Stimulated activated CD4-positive, alpha-beta T cell treated with anti-CD3 and anti-CD28 coated beads, Interleukin-4, amount 100 ng/mL, for 1 hour (primary cell): ENCODE measurements around the gene MRPL51.

Source experiments
- DNase-seq: peaks from one replicate; pipeline ENCODE4 v3.0.0-alpha.2; 2020

Gene MRPL51

GRCh38 chr12:6460751-6461371, 32.2 kb downstream of the MRPL51 start:
- peak; percentile 52 for DNase-seq

GRCh38 chr12:6459004-6459337, 34.1 kb downstream of the MRPL51 start:
- no peak for DNase-seq

DNA sequence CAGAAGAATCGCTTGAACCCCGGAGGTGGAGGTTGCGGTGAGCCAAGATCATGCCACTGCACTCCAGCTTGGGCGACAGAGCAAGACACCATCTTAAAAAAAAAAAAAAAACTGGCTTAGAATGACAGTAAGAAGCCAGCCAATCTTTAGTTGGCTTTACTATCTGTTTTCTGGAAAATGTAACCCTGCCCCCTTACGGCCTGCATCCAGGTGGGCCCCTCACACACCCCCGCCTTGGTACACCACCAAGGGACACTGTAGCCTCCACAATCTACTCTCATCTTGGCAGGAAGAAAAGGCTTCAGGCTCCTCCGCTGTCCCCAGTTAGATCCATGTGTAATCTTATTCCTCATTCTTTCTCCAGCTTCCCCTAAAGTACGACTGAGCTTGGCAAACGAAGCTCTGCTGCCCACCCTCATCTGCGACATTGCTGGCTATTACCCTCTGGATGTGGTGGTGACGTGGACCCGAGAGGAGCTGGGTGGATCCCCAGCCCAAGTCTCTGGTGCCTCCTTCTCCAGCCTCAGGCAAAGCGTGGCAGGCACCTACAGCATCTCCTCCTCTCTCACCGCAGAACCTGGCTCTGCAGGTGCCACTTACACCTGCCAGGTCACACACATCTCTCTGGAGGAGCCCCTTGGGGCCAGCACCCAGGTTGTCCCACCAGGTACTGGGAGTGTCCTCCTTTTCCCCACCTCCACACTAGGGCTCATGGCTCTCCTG, 34.6 kb downstream of the MRPL51 start:
- DNase-seq, result no peak

DNA sequence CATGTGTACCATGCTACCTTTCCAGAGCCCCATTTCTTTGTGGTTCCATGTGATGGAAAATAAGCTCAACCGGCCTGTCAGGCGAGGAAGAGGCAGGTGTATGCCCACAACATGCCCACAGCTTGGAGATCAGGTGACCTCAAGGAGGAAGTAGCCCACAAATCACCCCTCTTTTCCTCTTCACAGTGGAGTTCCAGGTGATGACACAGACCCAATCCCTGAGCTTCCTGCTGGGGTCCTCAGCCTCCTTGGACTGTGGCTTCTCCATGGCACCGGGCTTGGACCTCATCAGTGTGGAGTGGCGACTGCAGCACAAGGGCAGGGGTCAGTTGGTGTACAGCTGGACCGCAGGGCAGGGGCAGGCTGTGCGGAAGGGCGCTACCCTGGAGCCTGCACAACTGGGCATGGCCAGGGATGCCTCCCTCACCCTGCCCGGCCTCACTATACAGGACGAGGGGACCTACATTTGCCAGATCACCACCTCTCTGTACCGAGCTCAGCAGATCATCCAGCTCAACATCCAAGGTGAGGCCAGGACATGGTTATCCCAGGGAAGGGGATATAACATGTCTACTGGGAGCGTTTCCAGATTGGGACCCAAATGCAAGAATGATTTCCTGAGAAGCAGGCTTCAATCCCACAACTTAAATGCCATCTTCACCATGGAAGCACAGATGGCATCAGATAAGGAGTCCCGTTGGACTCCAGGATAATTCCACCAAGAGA, 35.7 kb downstream of the MRPL51 start:
- no peak for DNase-seq

DNA sequence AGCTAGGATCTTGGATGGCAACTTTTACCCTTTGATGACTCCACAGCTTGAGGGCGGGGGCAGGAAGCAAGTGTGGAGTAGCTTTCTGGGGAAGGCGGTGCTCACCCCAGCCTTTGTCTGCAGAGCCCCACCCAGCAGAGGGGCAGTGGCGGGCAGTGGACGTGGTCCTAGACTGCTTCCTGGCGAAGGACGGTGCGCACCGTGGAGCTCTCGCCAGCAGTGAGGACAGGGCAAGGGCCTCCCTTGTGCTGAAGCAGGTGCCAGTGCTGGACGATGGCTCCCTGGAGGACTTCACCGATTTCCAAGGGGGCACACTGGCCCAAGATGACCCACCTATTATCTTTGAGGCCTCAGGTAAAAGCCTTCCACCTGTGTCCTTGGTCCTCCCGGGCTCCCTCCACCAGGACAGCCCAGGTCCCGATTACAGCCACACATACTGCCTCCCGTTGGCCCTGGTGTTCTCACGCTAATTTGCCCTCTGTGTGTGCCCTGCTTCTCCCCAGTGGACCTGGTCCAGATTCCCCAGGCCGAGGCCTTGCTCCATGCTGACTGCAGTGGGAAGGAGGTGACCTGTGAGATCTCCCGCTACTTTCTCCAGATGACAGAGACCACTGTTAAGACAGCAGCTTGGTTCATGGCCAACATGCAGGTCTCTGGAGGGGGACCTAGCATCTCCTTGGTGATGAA, 40.0 kb downstream of the MRPL51 start:
- no peak for DNase-seq

DNA sequence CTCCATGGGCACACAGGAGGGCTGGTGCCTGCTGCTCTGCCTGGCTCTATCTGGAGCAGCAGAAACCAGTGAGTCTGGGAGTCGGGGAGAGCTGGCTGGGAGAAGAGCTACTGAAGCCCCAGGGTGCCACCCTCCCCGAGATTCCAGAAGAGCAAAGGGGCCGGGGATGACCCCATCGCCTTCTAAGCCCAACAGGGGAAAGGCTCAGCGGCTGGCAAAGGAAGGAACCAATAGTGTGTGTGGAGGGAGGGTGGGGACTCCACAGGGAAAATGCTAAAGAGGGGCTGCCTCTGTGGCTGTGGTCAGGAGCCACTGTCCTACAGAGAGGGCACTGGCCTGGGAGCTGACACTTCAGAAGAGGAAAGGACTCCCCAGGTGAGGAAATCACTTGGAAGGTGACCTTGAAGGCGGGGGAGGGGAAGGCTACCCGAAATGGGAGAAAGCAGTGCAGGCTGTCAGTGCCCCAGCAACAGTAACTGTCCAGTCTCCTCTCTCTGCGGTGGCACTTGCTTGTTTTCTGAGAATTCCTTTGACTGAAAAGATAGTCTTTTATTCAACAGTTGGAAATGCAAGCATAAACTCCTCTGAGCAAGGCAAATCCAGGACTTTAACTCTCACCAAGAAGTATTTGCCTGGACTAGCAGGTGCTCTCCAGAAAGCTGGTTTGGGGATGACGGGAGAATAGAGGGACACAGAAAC, 40.7 kb downstream of the MRPL51 start:
- DNase-seq, result no peak

DNA sequence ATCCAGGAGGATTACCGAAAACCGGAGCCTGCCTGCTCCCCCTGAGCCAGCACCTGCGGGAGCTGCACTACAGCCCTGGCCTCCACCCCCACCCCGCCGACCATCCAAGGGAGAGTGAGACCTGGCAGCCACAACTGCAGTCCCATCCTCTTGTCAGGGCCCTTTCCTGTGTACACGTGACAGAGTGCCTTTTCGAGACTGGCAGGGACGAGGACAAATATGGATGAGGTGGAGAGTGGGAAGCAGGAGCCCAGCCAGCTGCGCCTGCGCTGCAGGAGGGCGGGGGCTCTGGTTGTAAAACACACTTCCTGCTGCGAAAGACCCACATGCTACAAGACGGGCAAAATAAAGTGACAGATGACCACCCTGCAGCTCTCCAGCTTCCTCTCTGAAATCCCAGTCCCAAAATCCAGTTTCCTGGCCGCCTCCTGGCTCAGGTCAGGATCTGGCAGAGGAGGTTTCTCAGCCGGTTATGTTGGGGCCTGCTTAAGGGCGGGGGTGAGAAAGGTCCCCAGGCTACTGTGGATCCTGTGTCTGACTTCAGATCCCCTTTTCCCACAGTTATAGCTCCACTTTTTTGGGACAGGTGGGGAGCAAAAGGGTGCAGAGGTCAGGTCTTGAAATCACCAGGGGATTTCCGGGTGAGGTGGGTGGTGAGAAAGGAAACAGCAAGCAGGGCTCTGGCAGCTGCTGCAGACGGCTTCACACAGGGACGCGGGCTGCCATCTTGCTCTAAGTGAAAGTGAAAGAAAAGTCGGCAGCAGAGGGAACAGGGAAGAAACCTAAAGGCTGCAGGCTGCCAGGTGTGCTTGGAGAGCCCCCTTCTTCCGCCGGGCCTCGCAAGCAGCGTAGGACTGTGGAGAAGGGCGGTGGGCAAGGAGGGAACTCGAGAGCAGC, 41.5 kb downstream of the MRPL51 start, which contains the start of gene TAPBPL:
TAPBPL (plus strand) TSS at position 695 of the 897 bp plus-strand sequence. CDS start 207 bp downstream, outside the sequence.
- DNase-seq, result peak; percentile 77

DNA sequence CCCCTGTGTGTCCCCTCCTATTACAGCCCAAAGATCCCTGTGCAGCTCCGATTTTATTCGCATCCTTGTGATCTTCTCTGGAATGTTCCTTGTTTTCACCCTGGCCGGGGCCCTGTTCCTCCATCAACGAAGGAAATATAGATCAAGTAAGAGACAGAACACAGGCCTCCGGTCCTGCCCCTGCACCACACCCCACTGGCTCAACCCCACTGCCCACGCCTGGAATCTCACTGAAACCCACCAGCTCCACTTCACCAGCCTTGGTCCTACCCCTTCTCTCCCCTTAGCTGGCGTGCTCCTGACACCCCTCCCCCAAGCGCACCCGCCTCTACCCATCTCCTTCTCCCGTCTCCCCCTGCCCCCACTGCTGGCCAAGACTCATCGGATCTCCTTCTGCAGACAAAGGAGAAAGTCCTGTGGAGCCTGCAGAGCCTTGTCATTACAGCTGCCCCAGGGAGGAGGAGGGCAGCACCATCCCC, 42.2 kb downstream of the MRPL51 start:
- no peak for DNase-seq

- no peak for DNase-seq
Observed at GRCh38 chr12:6450091-6450868, 42.8 kb downstream of the MRPL51 start.

GRCh38 chr12:6444704-6445688, 48.1 kb downstream of the MRPL51 start, which contains the start of gene CD27:
CD27 (plus strand) TSS chr12:6444955; CDS start chr12:6445096, 141 bp downstream.
- DNase-seq, result no peak

- no peak for DNase-seq
Observed at GRCh38 chr12:6444031-6444430, 49.0 kb downstream of the MRPL51 start.

GRCh38 chr12:6443361-6443983, 49.6 kb downstream of the MRPL51 start:
- no peak for DNase-seq

DNA sequence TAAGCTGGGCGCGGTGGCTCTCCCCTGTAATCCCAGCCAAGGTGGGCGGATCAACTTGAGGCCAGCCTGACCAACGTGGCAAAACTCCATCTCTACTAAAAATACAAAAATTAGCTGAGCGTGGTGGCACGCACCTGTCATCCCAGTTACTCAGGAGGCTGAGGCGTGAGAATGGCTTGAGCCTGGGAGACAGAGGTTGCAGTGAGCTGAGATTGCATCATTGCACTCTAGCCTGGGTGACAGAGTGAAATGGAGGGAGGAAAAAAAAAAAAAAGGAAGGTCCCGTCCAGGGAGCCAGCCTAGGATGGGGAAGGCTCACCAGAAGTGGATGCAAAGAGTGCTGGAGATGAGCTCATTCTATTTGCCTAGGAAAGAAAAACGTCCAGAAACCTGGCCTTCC, 50.2 kb downstream of the MRPL51 start:
- DNase-seq, result no peak
